Inferior parietal cortex (tissue), 1 donor: ENCODE results near the gene S100A13.

ENCODE experiments used
- DNase-seq: peaks from one replicate; pipeline ENCODE4 v3.0.0-alpha.2; 2016; ENCODE audit errors: extremely low spot score

The S100A13 gene

GRCh38 chr1:153626477-153626903 lies 815 bp downstream of the S100A13 start:
- no peak for DNase-seq

- no peak for DNase-seq
Measured at GRCh38 chr1:153624965-153625611, 2.2 kb downstream of the S100A13 start.

GRCh38 chr1:153623101-153623500 lies 4.2 kb downstream of the S100A13 start:
- DNase-seq = no peak

- DNase-seq = no peak
Measured at GRCh38 chr1:153619171-153619570, 8.1 kb downstream of the S100A13 start.

- DNase-seq = no peak
Measured at GRCh38 chr1:153617663-153618062, 9.6 kb downstream of the S100A13 start.

- DNase-seq = no peak
Measured at GRCh38 chr1:153616917-153617311, 10.4 kb downstream of the S100A13 start.

- DNase-seq = no peak
Measured at GRCh38 chr1:153616144-153616916, 11.0 kb downstream of the S100A13 start, which contains the start of gene S100A14. Gene S100A14 (minus strand): TSS chr1:153616325. CDS start chr1:153615858, 467 bp downstream.

GRCh38 chr1:153615406-153615805 lies 11.9 kb downstream of the S100A13 start:
- no peak for DNase-seq

GRCh38 chr1:153614906-153615305 lies 12.4 kb downstream of the S100A13 start:
- no peak for DNase-seq

GRCh38 chr1:153614189-153614900 lies 13.0 kb downstream of the S100A13 start:
- no peak for DNase-seq

GRCh38 chr1:153613406-153613805 lies 13.9 kb downstream of the S100A13 start:
- DNase-seq = no peak

GRCh38 chr1:153612755-153613331 lies 14.5 kb downstream of the S100A13 start, which contains the start of gene S100A16:
Gene S100A16 (minus strand): TSS chr1:153613137. CDS start chr1:153608151, 4,986 bp downstream.
- DNase-seq = no peak

- no peak for DNase-seq
Measured at GRCh38 chr1:153612111-153612754, 15.1 kb downstream of the S100A13 start.

- no peak for DNase-seq
Measured at GRCh38 chr1:153611356-153611755, 15.9 kb downstream of the S100A13 start.

GRCh38 chr1:153610811-153611301 lies 16.4 kb downstream of the S100A13 start:
- no peak for DNase-seq

- no peak for DNase-seq
Measured at GRCh38 chr1:153610334-153610733, 17.0 kb downstream of the S100A13 start.

GRCh38 chr1:153609585-153609907 lies 17.8 kb downstream of the S100A13 start:
- DNase-seq = no peak

GRCh38 chr1:153608742-153609584 lies 18.3 kb downstream of the S100A13 start:
- peak; percentile 51 for DNase-seq

- no peak for DNase-seq
Measured at GRCh38 chr1:153608089-153608682, 19.1 kb downstream of the S100A13 start.

- no peak for DNase-seq
Measured at GRCh38 chr1:153607381-153607780, 19.9 kb downstream of the S100A13 start.
